Amygdala (tissue), 56 donors: Measurements from ENCODE around the gene TMEM79.

Experiments
- DNase-seq, 56 donors: peaks; one replicate each; lab custom pipeline; 2025; lab: John Stamatoyannopoulos, UW

TMEM79 gene, protein sequence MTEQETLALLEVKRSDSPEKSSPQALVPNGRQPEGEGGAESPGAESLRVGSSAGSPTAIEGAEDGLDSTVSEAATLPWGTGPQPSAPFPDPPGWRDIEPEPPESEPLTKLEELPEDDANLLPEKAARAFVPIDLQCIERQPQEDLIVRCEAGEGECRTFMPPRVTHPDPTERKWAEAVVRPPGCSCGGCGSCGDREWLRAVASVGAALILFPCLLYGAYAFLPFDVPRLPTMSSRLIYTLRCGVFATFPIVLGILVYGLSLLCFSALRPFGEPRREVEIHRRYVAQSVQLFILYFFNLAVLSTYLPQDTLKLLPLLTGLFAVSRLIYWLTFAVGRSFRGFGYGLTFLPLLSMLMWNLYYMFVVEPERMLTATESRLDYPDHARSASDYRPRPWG

DNA sequence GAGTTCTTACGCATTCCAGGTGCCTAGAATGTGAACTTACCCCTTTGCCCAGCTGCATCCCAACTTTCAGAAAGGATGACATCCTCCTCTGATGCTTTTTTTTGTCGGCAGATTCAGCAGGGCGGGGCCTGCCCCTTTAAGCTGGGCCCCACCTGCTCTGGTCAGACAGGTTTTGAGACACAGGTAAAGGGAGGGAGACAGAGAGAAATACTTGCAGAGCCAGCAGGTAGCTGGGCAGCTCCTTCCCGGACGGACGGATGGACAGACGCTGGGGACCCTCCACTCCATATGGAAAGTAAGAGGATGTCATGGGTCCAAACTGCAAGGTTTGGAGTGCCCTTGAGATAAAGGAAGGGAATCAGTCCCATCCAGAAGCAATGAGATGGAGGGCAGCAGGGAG, at the start of gene TMEM79:
Gene TMEM79, plus strand, starts transcription at position 214 of the 400 bp plus-strand sequence. CDS start 902 bp downstream, outside the sequence.
- DNase-seq: no peak

DNA sequence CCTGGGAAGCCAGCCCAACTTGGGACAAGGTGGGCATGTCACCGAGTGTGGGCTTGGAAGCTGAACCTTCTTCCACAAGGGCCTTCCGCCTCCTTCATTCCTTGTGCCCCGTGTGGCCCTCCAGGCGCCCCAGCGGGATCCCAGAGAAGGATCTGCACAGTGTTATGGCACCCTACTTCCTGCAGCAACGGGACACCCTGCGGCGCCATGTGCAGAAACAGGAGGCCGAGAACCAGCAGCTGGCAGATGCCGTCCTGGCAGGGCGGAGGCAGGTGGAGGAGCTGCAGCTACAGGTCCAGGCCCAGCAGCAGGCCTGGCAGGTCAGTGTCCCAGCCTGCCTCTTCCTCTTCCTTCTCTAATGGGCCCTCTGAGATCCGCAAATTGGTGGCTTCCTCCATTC, 48.0 kb upstream of the TMEM79 start:
- no peak for DNase-seq

DNA sequence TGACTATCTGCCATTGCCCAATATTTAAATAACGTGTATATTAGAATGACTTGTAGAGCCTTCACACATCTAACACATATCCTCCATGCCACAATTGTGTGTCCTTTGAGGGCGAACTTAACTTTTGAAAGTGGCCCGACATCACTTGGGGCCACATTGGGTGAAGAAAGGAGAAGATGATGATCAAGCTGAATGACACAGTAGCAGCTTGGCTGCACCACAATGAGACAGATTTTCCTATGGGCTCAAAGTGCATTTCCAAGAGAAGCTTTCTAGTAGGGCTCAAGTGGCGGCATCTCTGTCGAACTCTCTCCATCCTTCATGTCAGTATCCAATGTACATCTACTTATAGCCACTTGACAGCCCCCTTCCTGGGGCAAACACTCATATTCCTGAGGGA, 45.9 kb upstream of the TMEM79 start:
- DNase-seq: no peak

DNA sequence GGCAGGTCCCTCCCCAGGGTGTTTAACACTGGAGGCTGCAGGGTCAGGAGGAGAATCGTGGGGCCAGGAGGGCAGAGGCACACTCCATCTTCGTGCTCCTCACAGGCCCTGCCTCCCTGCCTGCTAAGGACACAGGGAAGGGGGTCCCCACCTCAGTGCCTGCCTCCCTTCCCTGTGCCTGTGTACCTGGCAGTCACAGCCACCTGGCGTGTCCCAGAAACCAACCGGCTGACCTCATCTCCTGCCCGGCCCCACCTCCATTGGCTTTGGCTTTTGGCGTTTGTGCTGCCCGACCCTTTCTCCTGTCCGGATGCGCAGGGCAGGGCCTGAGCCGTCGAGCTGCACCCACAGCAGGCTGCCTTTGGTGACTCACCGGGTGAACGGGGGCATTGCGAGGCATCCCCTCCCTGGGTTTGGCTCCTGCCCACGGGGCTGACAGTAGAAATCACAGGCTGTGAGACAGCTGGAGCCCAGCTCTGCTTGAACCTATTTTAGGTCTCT, 42.8 kb upstream of the TMEM79 start:
- peak in 2 of 56 donors; percentile 25 to 29 for DNase-seq

DNA sequence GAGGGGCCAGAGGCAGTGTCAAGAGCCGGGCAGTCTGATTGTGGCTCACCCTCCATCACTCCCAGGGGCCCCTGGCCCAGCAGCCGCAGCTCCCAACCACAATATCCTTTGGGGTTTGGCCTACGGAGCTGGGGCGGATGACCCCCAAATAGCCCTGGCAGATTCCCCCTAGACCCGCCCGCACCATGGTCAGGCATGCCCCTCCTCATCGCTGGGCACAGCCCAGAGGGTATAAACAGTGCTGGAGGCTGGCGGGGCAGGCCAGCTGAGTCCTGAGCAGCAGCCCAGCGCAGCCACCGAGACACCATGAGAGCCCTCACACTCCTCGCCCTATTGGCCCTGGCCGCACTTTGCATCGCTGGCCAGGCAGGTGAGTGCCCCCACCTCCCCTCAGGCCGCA, 42.2 kb upstream of the TMEM79 start, which contains the start of gene BGLAP:
Gene BGLAP, plus strand, starts transcription at position 259 of the 400 bp plus-strand sequence. Its CDS starts 48 bp downstream, at position 307.
- DNase-seq: no peak

DNA sequence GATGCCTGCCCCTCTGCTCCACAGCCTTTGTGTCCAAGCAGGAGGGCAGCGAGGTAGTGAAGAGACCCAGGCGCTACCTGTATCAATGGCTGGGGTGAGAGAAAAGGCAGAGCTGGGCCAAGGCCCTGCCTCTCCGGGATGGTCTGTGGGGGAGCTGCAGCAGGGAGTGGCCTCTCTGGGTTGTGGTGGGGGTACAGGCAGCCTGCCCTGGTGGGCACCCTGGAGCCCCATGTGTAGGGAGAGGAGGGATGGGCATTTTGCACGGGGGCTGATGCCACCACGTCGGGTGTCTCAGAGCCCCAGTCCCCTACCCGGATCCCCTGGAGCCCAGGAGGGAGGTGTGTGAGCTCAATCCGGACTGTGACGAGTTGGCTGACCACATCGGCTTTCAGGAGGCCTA, 41.4 kb upstream of the TMEM79 start:
- DNase-seq: peak in 4 of 56 donors; percentile 19 to 38 (median 36)

DNA sequence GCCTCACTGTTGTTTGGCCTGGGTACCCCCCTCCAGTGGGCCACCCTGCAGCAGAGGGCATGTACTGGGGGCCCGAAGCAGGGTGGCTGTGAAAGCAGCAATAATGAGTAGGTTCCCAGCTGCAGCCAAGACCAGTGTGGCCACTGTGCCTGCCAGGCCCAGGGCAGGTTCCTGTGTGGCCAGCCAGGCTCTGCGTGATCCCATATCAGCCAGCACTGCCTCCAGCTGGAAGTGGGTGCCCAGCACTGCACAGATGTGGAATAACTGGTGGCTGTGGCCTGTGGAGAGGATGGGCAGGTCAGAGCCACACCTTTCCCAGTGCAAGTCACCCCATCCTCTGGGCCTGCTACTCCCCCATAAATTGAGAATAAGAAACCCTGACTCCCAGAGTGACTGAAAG, 40.0 kb upstream of the TMEM79 start:
- peak in 1 of 56 donors; percentile 21 for DNase-seq

DNA sequence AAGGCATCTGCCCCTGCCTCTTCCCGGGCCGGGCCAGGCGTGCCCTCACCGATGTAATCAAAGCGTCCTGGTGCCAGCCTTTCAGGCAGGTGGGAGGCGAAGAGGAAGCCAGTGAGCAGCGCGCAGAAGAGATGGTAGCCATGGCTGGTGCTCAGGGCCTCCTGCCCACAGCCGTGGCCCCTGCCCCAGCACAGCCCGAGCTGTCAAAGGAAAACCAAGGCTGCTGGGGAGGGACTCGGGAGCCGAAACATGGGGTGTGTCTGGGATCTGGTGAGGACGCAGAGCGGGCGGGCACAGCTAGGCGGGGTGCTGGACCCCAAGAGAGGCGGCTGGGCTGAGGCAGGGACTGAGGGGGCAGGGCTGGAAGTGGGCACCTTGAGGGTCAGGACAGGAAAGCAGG, 39.4 kb upstream of the TMEM79 start:
- no peak for DNase-seq

DNA sequence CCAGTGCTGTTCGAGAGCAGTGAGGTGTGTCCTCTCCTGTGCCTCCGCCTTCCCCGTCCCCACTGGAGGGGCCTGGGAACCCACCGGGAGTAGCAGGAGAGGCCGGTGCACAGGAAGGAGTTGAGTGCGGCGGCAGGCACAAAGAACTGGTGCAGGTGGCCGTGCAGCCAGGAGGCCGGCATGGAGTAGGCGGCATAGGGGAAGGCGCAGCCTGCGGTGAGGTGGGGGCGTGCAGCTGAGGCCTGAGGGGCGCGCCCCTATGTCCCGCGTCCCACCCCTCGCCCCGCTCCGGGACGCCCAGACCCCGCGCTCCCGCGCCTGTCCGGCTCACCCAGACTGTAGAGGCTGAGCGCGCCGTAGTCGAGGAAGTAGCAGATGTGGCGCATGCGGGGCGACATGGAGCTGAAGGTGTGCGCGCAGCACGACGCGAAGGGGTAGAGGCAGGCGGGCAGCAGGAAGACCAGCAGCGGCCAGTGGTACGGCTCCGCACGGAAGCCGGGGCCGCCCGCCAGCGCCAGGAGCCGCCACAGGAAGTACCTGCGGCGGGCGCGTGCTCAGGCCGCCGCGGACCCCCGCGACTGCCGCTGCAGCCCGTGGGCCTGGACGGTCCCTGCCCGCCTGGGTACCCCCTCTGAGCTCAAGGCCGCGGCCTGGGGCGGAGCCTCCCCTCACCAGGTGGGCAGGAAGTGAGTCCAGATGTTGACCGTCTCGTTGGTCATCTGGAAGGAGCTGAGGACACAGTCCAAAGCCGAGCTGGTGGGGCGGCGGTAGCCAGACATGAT, 38.5 kb upstream of the TMEM79 start:
- no peak for DNase-seq

DNA sequence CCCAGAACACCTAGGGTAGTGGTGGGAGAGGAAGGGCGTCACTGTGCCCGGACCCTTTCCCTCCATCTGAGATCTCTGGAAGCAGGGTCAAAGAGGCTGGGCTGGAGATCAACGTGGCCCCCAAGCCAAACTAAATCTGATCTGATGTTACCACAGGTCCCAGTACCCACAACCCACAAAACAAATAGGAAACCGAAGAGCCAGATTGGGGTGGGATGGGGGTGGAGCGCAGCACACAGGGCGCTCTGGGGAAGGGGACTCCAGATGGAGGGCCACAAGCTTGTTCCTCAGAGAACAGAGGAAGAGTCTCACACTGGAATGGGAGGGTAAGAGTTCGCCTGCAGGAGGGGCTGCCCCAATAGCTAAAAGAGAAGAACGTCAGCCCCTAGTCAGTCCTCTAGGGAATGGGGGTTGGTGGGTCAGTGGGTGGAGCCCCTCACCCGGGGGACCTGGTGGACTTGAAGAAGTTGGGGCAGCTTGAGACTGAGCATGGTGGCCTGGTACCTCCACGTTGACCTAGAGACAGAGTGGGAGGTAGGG, 37.8 kb upstream of the TMEM79 start:
- DNase-seq: no peak

DNA sequence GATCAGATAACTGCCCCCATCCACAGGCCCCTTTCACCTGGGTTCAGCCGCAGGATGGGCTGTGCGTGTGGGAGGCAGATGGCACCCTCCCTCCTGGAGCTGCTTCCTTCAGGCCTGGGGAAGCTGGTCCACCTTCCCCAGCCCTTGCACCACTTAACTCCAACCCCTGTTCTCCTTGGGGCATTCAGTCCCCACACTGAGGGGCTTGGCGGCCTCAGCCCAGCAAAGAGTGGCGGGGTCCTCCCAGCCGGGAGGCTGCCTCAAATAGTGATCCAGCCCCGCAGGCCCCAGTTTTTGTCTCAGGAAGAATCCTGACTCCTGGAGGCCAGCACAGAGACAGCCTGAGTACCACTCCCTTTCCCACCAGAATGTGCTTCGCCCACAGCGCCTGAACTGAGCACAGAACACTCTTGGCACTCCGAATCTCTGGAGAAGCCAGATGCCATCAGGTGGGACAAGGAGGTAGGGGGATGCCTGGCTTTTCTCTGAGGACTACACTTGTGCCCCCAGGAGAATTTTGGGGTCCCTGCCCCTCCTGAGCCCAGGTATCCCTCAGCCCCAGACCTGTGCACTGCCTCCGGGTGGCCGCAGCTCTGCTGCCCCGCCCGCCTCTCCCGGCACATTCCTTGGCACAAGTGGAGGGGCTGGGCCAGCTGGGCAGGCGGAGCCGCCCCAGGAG, 37.2 kb upstream of the TMEM79 start:
- DNase-seq: peak in 19 of 56 donors; percentile 17 to 60 (median 44)

DNA sequence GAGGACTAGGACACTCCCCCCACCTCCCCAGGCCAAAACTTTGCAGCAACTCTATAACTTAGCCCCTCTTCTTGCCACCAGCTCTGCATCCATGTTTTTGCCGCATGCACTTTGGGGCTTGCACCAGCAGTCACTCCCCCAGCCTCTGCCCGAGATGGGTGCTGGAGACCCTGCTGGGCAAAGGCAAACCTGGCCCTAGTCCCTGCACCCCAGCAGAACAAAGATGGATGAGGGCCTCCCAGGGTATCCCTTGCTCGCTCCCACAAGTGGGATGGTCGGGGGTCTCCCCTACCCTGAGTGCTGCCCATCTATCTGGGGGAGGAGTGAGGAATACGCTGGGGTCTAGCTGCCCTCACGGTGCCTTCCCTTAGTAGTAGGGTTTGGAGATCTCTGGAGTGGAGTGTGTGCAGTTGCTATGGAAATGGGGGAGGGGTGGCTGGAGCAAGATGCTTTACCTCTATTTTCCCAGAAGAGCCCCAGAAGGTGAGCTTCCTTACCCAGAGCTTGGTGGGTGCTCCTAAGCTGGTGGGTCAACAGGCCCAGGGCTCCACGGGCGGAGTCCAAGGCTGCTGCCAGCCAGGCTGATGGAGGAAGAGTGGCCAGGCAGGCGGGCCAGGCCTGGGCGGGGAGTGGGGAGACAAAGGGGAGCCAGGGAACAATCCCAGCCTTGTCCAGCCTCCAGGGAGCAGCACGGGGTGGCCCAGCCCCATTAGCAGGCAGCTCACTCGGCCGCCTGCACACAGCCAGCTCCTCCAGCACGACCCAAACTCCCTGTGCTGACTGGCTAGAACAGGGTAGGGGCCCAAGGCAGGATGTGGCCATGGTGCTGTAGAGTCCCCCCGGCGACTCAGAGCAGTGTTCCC, 36.4 kb upstream of the TMEM79 start, which contains the start of gene PAQR6:
Gene PAQR6, minus strand, starts transcription at position 597 of the 863 bp plus-strand sequence. CDS start 1,325 bp downstream, outside the sequence.
- DNase-seq: peak; percentile 50 to 98 (median 90)

DNA sequence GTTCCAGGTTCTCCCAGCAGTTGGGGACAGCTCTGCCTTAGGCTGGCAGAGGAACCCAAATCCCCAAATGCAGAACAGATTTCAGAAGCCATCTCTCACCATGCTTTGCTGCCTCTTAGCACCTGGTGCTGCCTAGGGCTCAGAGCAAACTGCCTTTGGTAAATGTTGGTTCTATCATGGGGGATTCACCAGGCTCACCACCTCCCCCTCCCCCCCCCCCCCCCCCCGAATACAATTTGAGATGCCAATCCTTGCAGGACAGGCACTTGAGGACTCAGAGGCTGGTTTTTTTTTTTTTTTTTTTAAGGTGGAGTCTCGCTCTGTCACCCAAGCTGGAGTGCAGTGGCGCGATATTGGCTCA, 35.8 kb upstream of the TMEM79 start:
- no peak for DNase-seq

DNA sequence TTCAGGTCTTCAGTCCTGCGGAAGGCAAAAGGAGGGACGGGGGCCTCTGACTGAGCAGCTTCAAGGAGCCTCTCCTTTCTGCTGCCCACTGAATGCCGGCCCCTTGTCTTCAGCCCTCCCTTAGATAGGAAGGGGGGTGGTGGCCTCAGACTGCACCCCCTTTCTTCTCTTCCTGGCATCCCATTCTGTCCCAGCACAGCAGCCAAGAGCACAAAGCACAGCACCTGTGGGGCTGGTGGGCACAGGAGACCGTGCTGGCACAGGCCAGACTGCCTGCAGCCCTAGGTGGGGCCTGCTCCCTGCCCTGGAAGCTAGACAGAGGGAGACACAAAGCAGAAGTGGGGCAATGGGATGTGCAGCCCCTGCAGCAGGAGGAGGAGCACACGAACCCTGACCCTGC, 34.5 kb upstream of the TMEM79 start:
- DNase-seq: no peak

DNA sequence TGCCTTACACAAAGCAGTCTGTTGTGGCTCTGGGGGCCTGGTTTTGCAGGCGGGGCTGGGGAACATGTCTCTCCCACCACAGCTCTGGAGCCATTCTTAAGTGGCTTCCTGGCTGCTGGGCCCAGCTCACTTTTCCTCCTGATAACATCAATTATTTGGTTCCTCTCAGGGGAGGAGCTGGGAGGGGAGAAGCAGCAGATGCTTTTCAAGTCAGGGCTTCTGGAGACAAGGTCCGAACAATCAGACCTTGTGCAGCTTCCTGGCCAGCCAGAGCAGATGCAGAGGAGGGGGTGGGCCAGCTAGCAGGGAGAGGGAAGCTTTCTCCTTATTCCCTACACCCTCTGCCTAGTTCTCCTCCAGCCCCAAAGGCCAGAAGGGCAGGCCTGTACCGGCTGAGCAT, 32.6 kb upstream of the TMEM79 start:
- DNase-seq: peak in 6 of 56 donors; percentile 21 to 36 (median 26)

DNA sequence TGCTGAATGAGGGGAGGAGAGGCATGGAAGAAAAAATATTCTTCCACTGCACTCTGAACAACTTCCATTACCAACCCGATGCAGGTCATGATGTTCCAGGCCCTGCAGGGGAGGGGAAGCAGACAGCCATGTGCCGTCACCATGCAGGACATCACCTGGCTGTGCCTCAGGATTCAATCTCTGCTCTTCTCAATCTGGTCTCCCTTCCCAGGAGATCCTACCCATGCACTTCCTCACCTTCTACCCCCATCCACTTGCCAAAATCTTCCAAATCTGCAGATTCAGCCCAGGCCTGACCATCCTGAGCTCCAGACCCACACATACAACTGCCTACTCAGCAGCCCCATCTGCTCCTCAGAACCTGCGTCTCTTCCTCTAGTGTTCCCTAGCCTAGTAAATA, 30.5 kb upstream of the TMEM79 start:
- DNase-seq: no peak

DNA sequence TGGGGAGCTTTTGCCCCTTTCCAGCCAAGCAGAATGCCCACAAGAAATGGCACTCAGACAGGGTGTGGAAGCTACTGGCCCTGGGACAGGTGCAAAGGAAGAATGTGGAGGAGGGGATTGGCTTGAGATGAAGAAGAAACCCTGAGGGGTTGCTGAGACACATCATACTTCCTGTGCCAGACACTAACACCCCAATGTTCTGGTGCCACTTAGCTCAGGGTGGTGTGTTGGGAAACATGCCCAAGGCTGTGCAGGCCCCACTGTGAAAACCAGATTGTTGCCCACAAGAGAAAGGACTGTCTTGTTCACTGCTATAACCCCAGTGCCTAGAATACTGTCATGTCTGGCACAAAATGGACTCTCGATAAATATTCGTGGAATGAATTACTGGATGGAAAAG, 26.4 kb upstream of the TMEM79 start:
- DNase-seq: peak in 1 of 56 donors; percentile 36

DNA sequence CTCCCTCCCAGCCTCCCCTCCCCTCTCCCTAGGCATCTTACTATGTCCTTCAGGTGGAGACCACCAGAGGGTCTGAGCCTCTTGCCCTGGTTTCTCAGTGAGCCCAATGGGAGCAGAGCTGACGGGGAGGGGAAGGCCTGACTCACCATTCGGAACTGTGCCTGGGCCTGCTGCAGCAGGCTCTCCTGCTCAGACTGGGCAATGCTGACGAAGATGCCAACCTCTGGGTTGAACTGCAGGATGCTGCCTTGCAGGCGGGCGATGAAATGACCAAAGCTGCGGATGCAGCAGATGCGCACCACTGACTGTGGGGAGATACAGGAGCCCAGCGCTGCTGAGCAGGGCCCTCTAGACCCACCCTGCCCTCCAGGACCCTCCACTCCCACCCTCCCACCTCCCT, 25.3 kb upstream of the TMEM79 start:
- DNase-seq: no peak

DNA sequence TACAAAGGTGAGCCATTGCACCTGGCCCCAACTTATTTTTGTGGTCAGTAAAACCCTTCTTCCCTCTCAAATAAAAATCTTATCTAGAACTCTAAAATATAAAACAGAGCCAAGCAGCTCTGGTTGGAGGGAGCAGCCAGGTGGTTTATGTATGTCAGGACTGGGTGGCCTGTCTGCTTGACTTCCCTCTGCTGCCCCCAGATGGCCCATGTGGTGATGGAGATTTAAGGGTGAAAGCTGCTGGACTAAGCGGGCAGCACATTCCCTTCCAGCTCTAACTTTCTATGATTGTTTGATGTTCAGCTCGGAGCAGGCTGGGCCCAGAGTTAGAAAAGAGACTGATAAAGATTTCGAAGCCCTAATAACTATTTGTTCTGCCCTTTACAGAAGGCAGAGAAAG, 24.3 kb upstream of the TMEM79 start:
- peak in 26 of 56 donors; percentile 18 to 72 (median 39) for DNase-seq
